IPS DF 4.7 (cell line): ENCODE data around the gene EML4.
"Not testable (repeated sequence)": the region's sequence is repeated elsewhere in the genome, so short reads cannot be mapped to it uniquely, and the experiment has no call there.

Experiments
- DNase-seq: peaks from one replicate; pipeline ENCODE4 v3.0.0-alpha.2; 2013; ENCODE audit warnings: low spot score; ENCODE audit errors: extremely low read depth

Gene EML4

GRCh38 chr2:42333579-42333978 is 164.4 kb downstream of the EML4 start:
- no peak for DNase-seq

- no peak for DNase-seq
Measured at GRCh38 chr2:42334220-42334619, 165.1 kb downstream of the EML4 start.

GRCh38 chr2:42334865-42335264 is 165.7 kb downstream of the EML4 start:
- not testable (repeated sequence) for DNase-seq

GRCh38 chr2:42335514-42336104 is 166.5 kb downstream of the EML4 start:
- DNase-seq: no peak

- no peak for DNase-seq
Measured at GRCh38 chr2:42336361-42336965, 167.3 kb downstream of the EML4 start.

GRCh38 chr2:42337356-42337820 is 168.2 kb downstream of the EML4 start:
- DNase-seq: no peak

- DNase-seq: no peak
Measured at GRCh38 chr2:42337846-42338566, 168.9 kb downstream of the EML4 start.

GRCh38 chr2:42338567-42339190 is 169.5 kb downstream of the EML4 start:
- DNase-seq: no peak

GRCh38 chr2:42339191-42339912 is 170.2 kb downstream of the EML4 start:
- no peak for DNase-seq

- DNase-seq: no peak
Measured at GRCh38 chr2:42340045-42340937, 171.1 kb downstream of the EML4 start.

- DNase-seq: no peak
Measured at GRCh38 chr2:42340938-42341636, 171.9 kb downstream of the EML4 start.

- DNase-seq: no peak
Measured at GRCh38 chr2:42342061-42342794, 173.1 kb downstream of the EML4 start.

GRCh38 chr2:42342795-42343241 is 173.7 kb downstream of the EML4 start:
- DNase-seq: no peak

GRCh38 chr2:42345986-42346385 is 176.8 kb downstream of the EML4 start:
- DNase-seq: no peak

- DNase-seq: not testable (repeated sequence)
Measured at GRCh38 chr2:42346856-42347255, 177.7 kb downstream of the EML4 start.

- DNase-seq: not testable (repeated sequence)
Measured at GRCh38 chr2:42347518-42347917, 178.4 kb downstream of the EML4 start.

- DNase-seq: no peak
Measured at GRCh38 chr2:42348113-42348805, 179.1 kb downstream of the EML4 start.

- no peak for DNase-seq
Measured at GRCh38 chr2:42350434-42351063, 181.4 kb downstream of the EML4 start.
